Parathyroid adenoma (tissue), 2 donors: ENCODE data around the gene ZNF519.

Experiments used
- H2AFZ ChIP-seq: fragments of 300-600 bp; sonication (generic); one replicate; pipeline ENCODE4 v1.7.0; 2017; ENCODE audit warnings: antibody characterized with exemption, mild to moderate bottlenecking
- H3K27ac ChIP-seq: fragments of 300-600 bp; sonication (generic); one replicate; pipeline ENCODE4 v1.7.0; 2017
- H3K27me3 ChIP-seq: fragments of 300-600 bp; sonication (generic); one replicate; pipeline ENCODE4 v1.7.0; 2017; ENCODE audit warnings: low read length; ENCODE audit not compliant: control insufficient read depth, insufficient read depth
- H3K36me3 ChIP-seq: fragments of 300-600 bp; sonication (generic); one replicate; pipeline ENCODE4 v1.7.0; 2017; ENCODE audit warnings: low read length; ENCODE audit not compliant: control insufficient read depth, insufficient read depth
- H3K4me1 ChIP-seq: fragments of 300-600 bp; sonication (generic); one replicate; pipeline ENCODE4 v1.7.0; 2017; ENCODE audit warnings: control low read depth
- H3K4me2 ChIP-seq: fragments of 300-600 bp; sonication (generic); one replicate; pipeline ENCODE4 v1.7.0; 2017; ENCODE audit warnings: low read length
- H3K4me3 ChIP-seq: fragments of 300-600 bp; sonication (generic); one replicate; pipeline ENCODE4 v1.7.0; 2017; ENCODE audit warnings: low read depth, low read length
- H3K79me2 ChIP-seq: fragments of 300-600 bp; sonication (generic); one replicate; pipeline ENCODE4 v1.7.0; 2017; ENCODE audit warnings: control low read depth
- H3K9ac ChIP-seq: fragments of 300-600 bp; sonication (generic); one replicate; pipeline ENCODE4 v1.7.0; 2017; ENCODE audit warnings: mild to moderate bottlenecking
- H3K9me3 ChIP-seq: fragments of 300-600 bp; sonication (generic); one replicate; pipeline ENCODE4 v1.7.0; 2017; ENCODE audit warnings: low read length; ENCODE audit not compliant: control insufficient read depth
- TF ChIP-seq, protein P1 (sequence below): fragments of 300-600 bp; sonication (generic); IDR thresholded peaks from one replicate; pipeline ENCODE4 v1.7.0; 2017; ENCODE audit warnings: antibody characterized with exemption, mild to moderate bottlenecking
- donor health status: primary hyperparathyroidism.

The ZNF519 gene

DNA sequence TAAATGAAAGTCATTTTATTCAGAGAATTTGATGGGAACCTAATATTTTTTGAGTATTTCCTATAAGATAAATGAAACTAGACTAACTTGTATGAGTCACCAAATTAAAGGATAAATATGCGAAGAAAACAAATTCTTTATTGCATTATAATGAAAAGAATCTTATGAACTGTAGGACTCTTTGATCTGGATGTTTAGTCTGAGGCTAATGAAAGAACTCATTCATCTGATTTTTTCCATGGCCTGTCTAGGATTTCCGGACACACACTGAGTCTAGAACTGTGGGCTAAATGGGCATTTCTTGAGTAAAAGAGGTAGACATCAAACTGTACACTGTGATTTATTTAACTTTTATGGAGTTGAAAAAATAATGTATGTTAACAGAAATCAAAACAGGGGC, 43.0 kb downstream of the ZNF519 start:
- Histone ChIP-seq H3K9ac (no peak overlapping the region), H3K27ac (no peak overlapping the region), H3K9me3 (no peaks in the 10 kb centered on the region), H3K4me3 (no peak overlapping the region), H2AFZ (no peak overlapping the region), H3K4me2 (no peak overlapping the region), H3K27me3 (no peaks in the 10 kb centered on the region), H3K79me2 (no peaks in the 10 kb centered on the region), H3K36me3 (no peaks in the 10 kb centered on the region), H3K4me1 (no peaks in the 10 kb centered on the region)
- TF ChIP-seq, protein P1, sequence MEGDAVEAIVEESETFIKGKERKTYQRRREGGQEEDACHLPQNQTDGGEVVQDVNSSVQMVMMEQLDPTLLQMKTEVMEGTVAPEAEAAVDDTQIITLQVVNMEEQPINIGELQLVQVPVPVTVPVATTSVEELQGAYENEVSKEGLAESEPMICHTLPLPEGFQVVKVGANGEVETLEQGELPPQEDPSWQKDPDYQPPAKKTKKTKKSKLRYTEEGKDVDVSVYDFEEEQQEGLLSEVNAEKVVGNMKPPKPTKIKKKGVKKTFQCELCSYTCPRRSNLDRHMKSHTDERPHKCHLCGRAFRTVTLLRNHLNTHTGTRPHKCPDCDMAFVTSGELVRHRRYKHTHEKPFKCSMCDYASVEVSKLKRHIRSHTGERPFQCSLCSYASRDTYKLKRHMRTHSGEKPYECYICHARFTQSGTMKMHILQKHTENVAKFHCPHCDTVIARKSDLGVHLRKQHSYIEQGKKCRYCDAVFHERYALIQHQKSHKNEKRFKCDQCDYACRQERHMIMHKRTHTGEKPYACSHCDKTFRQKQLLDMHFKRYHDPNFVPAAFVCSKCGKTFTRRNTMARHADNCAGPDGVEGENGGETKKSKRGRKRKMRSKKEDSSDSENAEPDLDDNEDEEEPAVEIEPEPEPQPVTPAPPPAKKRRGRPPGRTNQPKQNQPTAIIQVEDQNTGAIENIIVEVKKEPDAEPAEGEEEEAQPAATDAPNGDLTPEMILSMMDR, result no peak

- no peaks in the 10 kb centered on the region for H3K9me3 ChIP-seq
- no peaks in the 10 kb centered on the region for H3K79me2 ChIP-seq
- no peaks in the 10 kb centered on the region for H3K36me3 ChIP-seq
- H2AFZ ChIP-seq, result peak overlapping the region; percentile 24
- H3K27me3 ChIP-seq, result no peaks in the 10 kb centered on the region
- no peak overlapping the region for H3K9ac ChIP-seq
- no peak overlapping the region for H3K4me3 ChIP-seq
- H3K4me2 ChIP-seq, result no peak overlapping the region
- no peak overlapping the region for H3K27ac ChIP-seq
- no peaks in the 10 kb centered on the region for H3K4me1 ChIP-seq
- TF ChIP-seq, protein P1, result peak; percentile 61
Measured at GRCh38 chr18:14086458-14087231, 45.6 kb downstream of the ZNF519 start.

DNA sequence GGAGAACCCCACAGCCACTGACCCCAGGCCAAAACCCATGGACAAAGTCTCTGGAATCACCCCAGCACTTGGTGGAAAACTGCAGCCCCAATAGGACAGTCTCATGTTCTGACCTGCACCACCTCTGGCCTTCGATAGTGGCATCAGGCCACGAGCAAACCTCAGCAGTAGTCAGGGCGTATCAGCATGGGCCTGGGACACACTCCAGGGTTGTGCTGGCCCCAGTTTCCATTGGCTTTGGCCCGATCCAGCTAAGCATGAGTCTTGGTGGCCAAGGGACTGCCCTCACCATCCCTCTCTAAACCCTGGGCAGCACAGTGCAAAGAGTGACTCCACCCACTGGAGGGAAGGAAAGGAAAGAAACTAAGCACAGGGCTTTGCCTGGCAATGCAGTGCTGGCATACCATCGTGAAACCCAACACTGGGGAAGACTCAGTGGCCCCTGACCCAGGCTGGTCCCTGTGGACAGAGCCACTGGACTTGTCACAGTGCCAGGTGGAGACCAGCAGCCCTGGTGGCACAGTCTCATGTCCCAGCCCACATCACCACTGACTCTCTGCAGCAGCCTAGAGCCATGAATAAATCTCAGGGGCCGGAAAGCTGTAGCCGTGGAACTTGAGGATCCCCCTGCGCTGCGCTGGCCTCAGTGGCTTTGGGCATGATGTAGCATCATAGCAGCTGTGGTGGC, 46.3 kb downstream of the ZNF519 start:
- Histone ChIP-seq H3K9ac (no peak overlapping the region), H3K27ac (no peak overlapping the region), H3K4me3 (no peak overlapping the region), H3K36me3 (no peaks in the 10 kb centered on the region), H3K27me3 (no peaks in the 10 kb centered on the region), H3K4me1 (no peaks in the 10 kb centered on the region), H3K9me3 (no peaks in the 10 kb centered on the region), H3K4me2 (no peak overlapping the region), H2AFZ (no peak overlapping the region), H3K79me2 (no peaks in the 10 kb centered on the region)
- TF ChIP-seq, protein P1, result no peak

GRCh38 chr18:14075196-14075595, 57.0 kb downstream of the ZNF519 start:
- H3K4me3 ChIP-seq, result no peak overlapping the region
- H3K9me3 ChIP-seq, result no peaks in the 10 kb centered on the region
- TF ChIP-seq, protein P1, result no peak
- no peaks in the 10 kb centered on the region for H3K79me2 ChIP-seq
- H3K36me3 ChIP-seq, result no peaks in the 10 kb centered on the region
- no peaks in the 10 kb centered on the region for H3K4me1 ChIP-seq
- no peak overlapping the region for H3K4me2 ChIP-seq
- H2AFZ ChIP-seq, result no peak overlapping the region
- no peaks in the 10 kb centered on the region for H3K27me3 ChIP-seq
- H3K9ac ChIP-seq, result no peak overlapping the region
- no peak overlapping the region for H3K27ac ChIP-seq
